WERI-Rb-1 (cell line): ENCODE results near the gene PRR3.

Experiments used
- DNase-seq: peaks from one replicate; pipeline ENCODE4 v3.0.0-alpha.2; 2020
- H3K27ac ChIP-seq: fragments of 250-450 bp; sonication (Bioruptor Pico); 2 replicates; pipeline ENCODE4 v1.5.1; 2020; ENCODE audit warnings: mild to moderate bottlenecking, moderate library complexity
- H3K27me3 ChIP-seq: fragments of 250-450 bp; sonication (Bioruptor Pico); 2 replicates; pipeline ENCODE4 v1.5.1; 2021; ENCODE audit warnings: mild to moderate bottlenecking, low read depth, moderate library complexity; ENCODE audit not compliant: insufficient read depth, severe bottlenecking
- H3K36me3 ChIP-seq: fragments of 250-450 bp; sonication (Bioruptor Pico); 2 replicates; pipeline ENCODE4 v1.5.1; 2020; ENCODE audit warnings: mild to moderate bottlenecking, moderate library complexity
- H3K4me3 ChIP-seq: 2 replicates; pipeline ENCODE4 v1.5.1; 2011; ENCODE audit warnings: low read depth, mild to moderate bottlenecking, control low read depth, low read length
- H3K9me3 ChIP-seq: fragments of 250-450 bp; sonication (Bioruptor Pico); 2 replicates; pipeline ENCODE4 v1.5.1; 2021; ENCODE audit warnings: mild to moderate bottlenecking, moderate library complexity; ENCODE audit not compliant: severe bottlenecking
- CTCF ChIP-seq: IDR thresholded peaks from 2 replicates; pipeline ENCODE4 v1.5.1; 2011; ENCODE audit warnings: low read depth, mild to moderate bottlenecking, control low read depth, inconsistent platforms, low read length

PRR3 gene

GRCh38 chr6:30556066-30556905 lies 809 bp upstream of the PRR3 start, which contains the start of gene GNL1:
Gene GNL1 (minus strand): TSS chr6:30556489. CDS start chr6:30556203, 286 bp downstream.
- TF ChIP-seq CTCF, result no peak
- Histone ChIP-seq H3K27ac (peak within 1 kb of the TSS; percentile 93), H3K27me3 (no peaks in the 10 kb centered on the region), H3K9me3 (no peaks in the 10 kb centered on the region), H3K36me3 (peaks cover 69% of the 10 kb centered on the region), H3K4me3 (peak within 1 kb of the TSS; percentile 81)
- peak; percentile 99 for DNase-seq

GRCh38 chr6:30557683-30557981 lies 537 bp downstream of the PRR3 start:
- H3K27ac ChIP-seq, result peak overlapping the region; percentile 93
- no peak for DNase-seq
- TF ChIP-seq CTCF, result no peak
- no peaks in the 10 kb centered on the region for H3K27me3 ChIP-seq
- no peaks in the 10 kb centered on the region for H3K9me3 ChIP-seq
- peak overlapping the region; percentile 81 for H3K4me3 ChIP-seq
- peaks cover 67% of the 10 kb centered on the region for H3K36me3 ChIP-seq

DNA sequence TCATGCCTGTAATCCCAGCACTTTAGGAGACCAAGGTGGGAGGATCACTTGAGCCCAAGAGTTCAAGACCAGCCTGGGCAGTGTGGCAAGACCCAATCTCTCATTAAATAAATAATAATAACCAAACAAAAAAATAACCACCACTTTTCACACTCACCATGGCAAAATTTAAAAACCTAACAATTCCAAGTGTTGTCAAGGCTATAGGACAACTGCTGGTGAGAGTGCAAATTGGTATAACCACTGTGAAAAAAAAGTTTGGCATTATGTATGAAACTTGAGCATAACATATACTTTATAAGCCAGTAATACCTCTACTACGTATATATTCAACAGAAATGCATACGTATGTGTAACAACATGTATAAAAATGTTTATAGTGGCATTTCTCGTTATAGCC lies 3.8 kb downstream of the PRR3 start:
- no peaks in the 10 kb centered on the region for H3K27me3 ChIP-seq
- peaks cover 52% of the 10 kb centered on the region for H3K36me3 ChIP-seq
- TF ChIP-seq CTCF, result no peak
- H3K27ac ChIP-seq, result no peak overlapping the region
- H3K4me3 ChIP-seq, result no peak overlapping the region
- DNase-seq, result no peak
- no peaks in the 10 kb centered on the region for H3K9me3 ChIP-seq

GRCh38 chr6:30562470-30563425 lies 5.7 kb downstream of the PRR3 start:
- TF ChIP-seq CTCF, result no peak
- Histone ChIP-seq H3K27me3 (no peaks in the 10 kb centered on the region), H3K27ac (no peak overlapping the region), H3K9me3 (no peaks in the 10 kb centered on the region), H3K4me3 (no peak overlapping the region), H3K36me3 (peaks cover 48% of the 10 kb centered on the region)
- no peak for DNase-seq

DNA sequence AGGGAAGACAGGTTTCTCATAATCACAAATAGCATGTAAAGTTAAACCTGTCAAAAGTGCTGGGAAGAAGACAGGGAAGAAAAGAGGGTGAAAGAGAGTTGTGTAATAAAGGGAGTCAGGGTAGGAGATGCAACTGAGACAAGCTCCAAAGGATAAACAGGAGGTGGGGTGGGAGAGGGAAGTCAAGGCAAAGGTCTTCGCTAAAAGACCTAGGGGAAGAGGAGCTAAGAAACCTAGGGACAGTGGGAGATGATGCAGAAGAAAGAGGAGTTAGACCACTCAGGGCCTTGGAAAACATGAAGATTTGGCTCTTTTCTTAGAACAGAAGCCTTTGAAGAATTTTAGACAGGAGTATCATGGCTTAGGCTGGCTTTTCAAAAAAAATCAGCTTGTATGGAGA lies 7.0 kb downstream of the PRR3 start:
- DNase-seq, result no peak

More for the DNA sequence above, 7.0 kb downstream of the PRR3 start:
- Histone ChIP-seq H3K27ac (no peak overlapping the region), H3K36me3 (peaks cover 34% of the 10 kb centered on the region), H3K4me3 (no peak overlapping the region), H3K9me3 (no peaks in the 10 kb centered on the region), H3K27me3 (no peaks in the 10 kb centered on the region)
- TF ChIP-seq CTCF, result no peak
